ENCODE measurements around the gene NCKAP5.
A peak's percentile ranks its signal among the peaks of the same experiment; 100 is the strongest.

The NCKAP5 gene

DNA sequence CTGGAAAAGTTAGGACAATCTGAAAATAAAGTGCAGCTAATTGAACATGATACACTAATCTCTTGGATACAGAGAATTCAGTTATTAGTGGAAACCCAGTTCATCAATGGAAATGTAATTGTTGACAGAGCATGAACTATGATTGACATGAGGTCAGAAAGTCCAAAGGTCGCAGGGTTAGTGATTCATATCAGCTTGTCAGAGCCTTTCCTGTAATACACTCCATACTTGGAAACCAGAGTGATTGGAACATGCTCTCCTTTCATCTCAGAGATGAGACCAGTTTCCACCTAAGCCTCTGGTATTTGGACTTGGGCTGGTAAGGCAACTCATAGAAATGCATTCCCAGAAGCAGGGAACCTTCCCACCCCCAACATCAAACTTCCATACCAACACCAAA, 8.5 kb upstream of the NCKAP5 start:
- DNase-seq (ENCODE audit: low read depth, low spot score) = no peak
- no peak overlapping the region for H3K27ac ChIP-seq

- no peak overlapping the region for H3K27ac ChIP-seq
- DNase-seq (ENCODE audit: low read depth, low spot score) = no peak
Observed at GRCh38 chr2:133574620-133575019, 6.4 kb upstream of the NCKAP5 start.

DNA sequence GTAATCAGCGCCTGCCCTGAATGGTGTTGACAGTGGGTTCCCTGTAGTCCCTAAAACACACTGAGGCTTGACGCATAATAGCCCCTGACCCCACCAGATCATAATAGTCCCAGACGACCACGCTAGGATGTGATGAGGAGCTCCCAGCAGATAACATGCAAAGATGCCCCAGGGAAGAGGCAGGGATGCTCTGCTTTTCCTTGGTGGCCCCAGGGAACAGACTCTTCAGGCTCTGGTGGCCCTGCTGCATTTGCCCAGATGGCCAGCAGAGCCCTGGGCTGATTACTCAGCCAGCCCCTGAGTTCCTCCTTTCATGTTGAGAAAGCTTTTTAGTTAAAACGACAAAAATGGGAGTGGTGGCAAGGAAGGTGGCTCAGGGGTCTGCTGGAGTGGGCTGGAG, 5.9 kb upstream of the NCKAP5 start:
- no peak for DNase-seq (ENCODE audit: low read depth, low spot score)
- no peak overlapping the region for H3K27ac ChIP-seq

DNA sequence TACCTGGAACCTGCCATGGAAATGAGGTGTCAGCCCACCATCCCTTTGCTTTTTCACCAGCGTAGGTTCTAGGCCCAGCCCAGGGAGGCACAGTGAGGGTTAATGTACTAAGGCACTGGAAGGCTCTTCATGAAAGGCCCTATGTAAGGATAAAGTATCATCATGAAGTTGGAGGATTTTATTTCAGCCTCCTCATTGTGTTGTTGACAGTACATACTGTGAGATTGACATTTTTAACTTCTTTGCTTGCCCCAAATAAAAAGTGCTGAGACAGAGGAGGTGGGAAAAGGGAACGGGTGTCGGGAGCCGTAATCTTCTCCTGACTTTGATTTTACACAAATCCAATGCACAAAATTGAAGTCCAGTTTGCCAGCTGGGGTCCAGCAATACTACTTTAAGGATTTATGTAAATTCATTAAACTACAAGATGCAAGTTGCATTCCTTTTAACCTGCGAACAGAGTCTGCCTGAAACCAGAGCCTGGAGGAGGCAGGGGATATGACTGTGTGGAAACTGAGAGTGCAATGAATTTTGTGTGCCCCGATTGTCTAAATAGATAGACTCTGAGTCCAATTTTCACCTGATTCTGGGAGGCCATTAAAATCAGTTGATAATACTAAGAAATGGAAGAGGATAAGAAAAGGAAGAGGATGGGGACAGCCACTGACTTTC, 5.4 kb upstream of the NCKAP5 start:
- DNase-seq (ENCODE audit: low read depth, low spot score) = no peak
- no peak overlapping the region for H3K27ac ChIP-seq

- no peak for DNase-seq (ENCODE audit: low read depth, low spot score)
Observed at GRCh38 chr2:133571249-133571648, 3.0 kb upstream of the NCKAP5 start.

DNA sequence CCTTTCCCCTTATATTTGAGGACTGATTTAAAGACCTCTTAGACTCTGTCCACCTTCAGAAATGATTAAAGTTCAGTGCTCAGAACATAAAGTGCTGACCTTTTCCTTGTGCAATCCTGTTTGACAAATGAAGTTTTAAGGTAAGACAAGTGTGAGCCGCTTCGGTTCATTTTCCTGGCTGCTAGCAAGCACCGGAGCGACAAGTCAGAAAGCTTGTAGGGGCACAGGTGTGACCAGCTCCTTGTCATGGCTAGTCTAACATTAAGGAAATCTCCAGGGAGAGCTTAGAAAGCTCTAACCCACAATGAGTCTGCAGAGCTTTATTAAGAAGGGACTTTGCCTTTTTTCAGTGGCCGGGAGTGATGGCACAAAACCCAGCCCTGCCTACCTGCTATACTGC, 2.3 kb upstream of the NCKAP5 start:
- no peak overlapping the region for H3K27ac ChIP-seq
- no peak for DNase-seq (ENCODE audit: low read depth, low spot score)

More at GRCh38 chr2:133571249-133571648, 3.0 kb upstream of the NCKAP5 start:
- no peak overlapping the region for H3K27ac ChIP-seq

GRCh38 chr2:133569286-133569830, 1.1 kb upstream of the NCKAP5 start:
- no peak overlapping the region for H3K27ac ChIP-seq
- no peak for DNase-seq (ENCODE audit: low read depth, low spot score)

DNA sequence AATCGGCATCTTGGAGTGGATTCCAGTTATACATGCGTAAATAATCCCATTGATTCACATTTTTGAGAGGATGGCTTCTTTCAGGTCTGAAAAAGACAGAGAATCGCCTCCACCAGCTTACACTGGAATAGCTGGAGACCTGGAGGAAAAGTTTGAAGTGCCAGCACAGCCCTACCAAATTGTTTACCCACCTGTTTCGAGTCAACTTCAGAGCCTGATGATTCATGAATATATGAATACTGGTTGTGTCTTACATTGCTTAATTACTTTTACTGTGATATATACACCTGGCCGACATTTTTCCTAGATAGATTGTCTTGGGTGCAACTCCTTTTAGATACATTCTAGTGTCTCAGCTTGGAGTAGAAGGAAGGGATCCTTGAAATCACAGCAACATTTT, 335 bp upstream of the NCKAP5 start:
- H3K27ac ChIP-seq = peak overlapping the region; percentile 6
- no peak for DNase-seq (ENCODE audit: low read depth, low spot score)

- H3K27ac ChIP-seq = no peak overlapping the region
- no peak for DNase-seq (ENCODE audit: low read depth, low spot score)
Observed at GRCh38 chr2:133562558-133562957, 5.7 kb downstream of the NCKAP5 start.

- H3K27ac ChIP-seq = no peak overlapping the region
- no peak for DNase-seq (ENCODE audit: low read depth, low spot score)
Observed at GRCh38 chr2:133561045-133561852, 7.0 kb downstream of the NCKAP5 start.

DNA sequence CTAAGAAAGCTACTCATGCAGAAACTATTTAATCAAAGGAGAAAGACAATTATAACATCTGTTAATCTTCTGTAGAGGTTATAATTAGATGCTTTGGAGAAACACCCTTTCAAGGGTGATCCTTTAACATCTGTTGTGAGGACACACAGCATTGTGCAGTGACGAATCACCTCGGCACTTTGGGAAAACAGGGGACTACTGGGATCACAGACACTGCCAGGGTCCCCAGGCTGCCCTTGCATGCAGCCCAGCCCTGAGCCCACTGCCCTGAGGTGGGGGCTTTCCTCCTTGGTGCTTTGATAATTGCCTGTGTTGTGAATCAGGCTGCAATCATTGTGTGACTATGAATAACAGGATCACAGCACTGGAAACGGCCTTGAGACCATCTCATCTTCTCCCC, 10.6 kb downstream of the NCKAP5 start:
- DNase-seq (ENCODE audit: low read depth, low spot score) = no peak
- no peak overlapping the region for H3K27ac ChIP-seq

- H3K27ac ChIP-seq = no peak overlapping the region
- DNase-seq (ENCODE audit: low read depth, low spot score) = no peak
Observed at GRCh38 chr2:133553838-133554408, 14.3 kb downstream of the NCKAP5 start.

- no peak for DNase-seq (ENCODE audit: low read depth, low spot score)
- H3K27ac ChIP-seq = no peak overlapping the region
Observed at GRCh38 chr2:133553251-133553650, 15.0 kb downstream of the NCKAP5 start.

- DNase-seq (ENCODE audit: low read depth, low spot score) = no peak
- no peak overlapping the region for H3K27ac ChIP-seq
Observed at GRCh38 chr2:133552821-133553220, 15.4 kb downstream of the NCKAP5 start.

- DNase-seq (ENCODE audit: low read depth, low spot score) = no peak
- H3K27ac ChIP-seq = no peak overlapping the region
Observed at GRCh38 chr2:133541797-133542196, 26.5 kb downstream of the NCKAP5 start.

GRCh38 chr2:133541376-133541775, 26.9 kb downstream of the NCKAP5 start:
- H3K27ac ChIP-seq = no peak overlapping the region
- DNase-seq (ENCODE audit: low read depth, low spot score) = no peak

GRCh38 chr2:133532919-133533318, 35.3 kb downstream of the NCKAP5 start:
- H3K27ac ChIP-seq = peak overlapping the region; percentile 3
- DNase-seq (ENCODE audit: low read depth, low spot score) = peak; percentile 26

DNA sequence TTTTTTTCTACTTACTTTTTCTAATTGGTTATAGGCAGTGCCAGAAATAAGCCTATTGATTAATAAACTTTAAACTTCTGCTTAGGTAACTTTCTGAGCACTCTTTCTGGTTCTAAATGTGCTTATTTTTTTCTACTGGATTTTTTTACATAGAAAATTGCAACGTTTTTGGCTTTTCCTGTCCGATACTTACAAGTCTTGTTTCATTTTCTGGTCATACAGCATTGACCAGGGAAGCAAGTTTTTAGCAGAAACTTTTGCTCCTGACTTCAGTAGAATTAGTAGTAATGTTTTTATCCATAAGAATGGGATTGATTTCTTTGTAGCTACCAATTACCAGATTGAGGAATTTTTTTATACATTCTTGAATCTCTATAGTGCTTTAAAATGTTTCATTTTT, 36.9 kb downstream of the NCKAP5 start:
- no peak for DNase-seq (ENCODE audit: low read depth, low spot score)
- no peak overlapping the region for H3K27ac ChIP-seq

- no peak overlapping the region for H3K27ac ChIP-seq
- no peak for DNase-seq (ENCODE audit: low read depth, low spot score)
Observed at GRCh38 chr2:133530645-133531044, 37.6 kb downstream of the NCKAP5 start.

DNA sequence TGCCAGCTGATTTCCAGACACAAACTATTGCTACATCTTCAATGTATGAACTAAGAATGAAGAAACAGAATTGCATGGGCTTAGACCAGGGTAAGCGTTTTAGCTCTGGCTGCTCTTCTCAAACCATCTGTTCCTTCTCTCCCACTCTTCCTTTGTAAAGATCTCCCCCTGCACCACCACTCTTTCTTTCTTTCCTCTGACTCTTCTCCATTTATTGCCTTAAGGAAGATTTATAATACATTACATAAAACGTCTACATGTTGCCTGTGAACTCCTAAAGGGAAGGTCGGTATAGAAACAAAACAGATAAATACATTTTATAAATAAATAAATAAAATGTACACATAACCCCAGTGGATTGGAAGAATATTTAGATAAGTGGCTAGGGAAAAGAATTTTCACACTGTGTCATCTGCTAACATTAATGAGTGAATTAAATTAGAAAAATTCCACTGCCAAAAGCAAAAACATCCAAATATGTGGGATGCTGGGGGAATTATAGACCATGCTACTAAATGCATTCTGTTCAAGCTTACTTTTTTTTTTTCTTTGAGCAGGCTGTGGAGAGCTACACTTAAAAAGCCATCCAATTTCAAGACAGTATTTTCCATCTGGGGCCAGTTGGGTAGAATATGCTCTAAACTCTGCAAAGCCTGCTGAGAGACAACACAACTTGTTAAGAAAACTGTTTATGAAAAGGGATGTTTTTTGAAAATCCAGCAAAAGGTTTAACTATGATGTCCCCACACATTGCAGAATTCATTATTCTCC, 41.5 kb downstream of the NCKAP5 start:
- DNase-seq (ENCODE audit: low read depth, low spot score) = no peak
- H3K27ac ChIP-seq = no peak overlapping the region
